ENCODE data around the gene PUSL1. TPM values are rescaled to one million over a fixed set of nuclear protein-coding genes. Genes with fewer than 3 reads are reported as not detected.

PUSL1 gene, protein sequence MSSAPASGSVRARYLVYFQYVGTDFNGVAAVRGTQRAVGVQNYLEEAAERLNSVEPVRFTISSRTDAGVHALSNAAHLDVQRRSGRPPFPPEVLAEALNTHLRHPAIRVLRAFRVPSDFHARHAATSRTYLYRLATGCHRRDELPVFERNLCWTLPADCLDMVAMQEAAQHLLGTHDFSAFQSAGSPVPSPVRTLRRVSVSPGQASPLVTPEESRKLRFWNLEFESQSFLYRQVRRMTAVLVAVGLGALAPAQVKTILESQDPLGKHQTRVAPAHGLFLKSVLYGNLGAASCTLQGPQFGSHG
- polyA plus RNA-seq: 11.4 to 20.5 TPM (median 14.9 TPM) in 3 replicates
- polyA plus RNA-seq (2011; ENCODE audit: low read depth): 2.0 TPM
- 8.6 and 26.5 TPM in 2 replicates for polyA plus RNA-seq (2011; cell fraction: cytosol; rRNA removed)
- polyA plus RNA-seq (2011; cell fraction: nucleus; rRNA removed): 12.2 and 16.8 TPM in 2 replicates
- polyA plus RNA-seq (2012; ENCODE audit: low replicate concordance): 9.1 and 19.4 TPM in 2 replicates
- polyA minus RNA-seq: 3.8 to 11.5 TPM (median 4.9 TPM) in 3 replicates
- 22.4 TPM for polyA minus RNA-seq (2011; cell fraction: cytosol; rRNA and poly(A)+ RNA removed)
- polyA minus RNA-seq (2011; cell fraction: nucleus; rRNA and poly(A)+ RNA removed): 7.5 and 17.3 TPM in 2 replicates

DNA sequence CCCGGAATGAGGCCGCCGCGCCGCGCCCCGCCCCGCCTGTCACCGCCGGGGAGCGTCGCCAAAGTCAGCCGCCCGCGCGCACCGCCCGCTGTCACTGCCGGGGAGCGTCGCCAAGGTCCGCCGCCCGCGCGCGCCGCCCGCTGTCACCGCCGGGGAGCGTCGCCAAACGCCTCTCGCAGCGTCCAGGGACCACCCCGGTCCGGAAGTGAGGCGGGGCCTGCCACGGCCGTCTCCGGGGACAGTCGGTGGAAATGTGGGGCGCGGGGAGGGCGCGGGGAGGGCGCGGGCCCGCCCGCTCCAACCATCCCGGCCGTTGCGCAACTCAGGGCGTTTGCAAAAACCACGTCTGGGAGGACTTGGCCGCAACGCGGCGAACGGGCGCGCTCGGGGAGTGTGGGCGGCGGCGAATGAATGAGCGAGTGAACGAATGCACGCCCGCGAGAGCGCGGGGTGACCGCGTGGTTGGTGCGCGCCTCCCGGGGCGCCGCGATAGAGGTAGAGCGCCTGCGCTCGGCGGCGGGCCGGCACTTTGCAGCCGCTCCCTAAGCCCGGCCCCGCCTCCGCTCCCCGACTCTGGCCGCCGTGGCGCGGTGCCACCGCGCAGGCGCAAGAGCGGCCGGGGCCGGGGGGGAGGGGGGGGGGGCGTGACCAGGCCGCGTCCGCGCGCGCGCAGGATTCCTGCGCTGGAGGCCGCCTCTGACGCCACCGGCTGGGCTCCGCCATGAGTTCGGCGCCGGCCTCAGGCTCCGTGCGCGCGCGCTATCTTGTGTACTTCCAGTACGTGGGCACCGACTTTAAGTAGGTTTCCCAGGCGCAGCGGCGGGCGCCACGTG is at the start of gene PUSL1, which contains the start of gene ACAP3:
Gene PUSL1 (plus strand): TSS at position 675 of the 833 bp plus-strand sequence. CDS start 47 bp downstream, at position 722.
Gene ACAP3 (minus strand): TSS at position 8 of the 833 bp plus-strand sequence. CDS start 115 bp downstream, outside the sequence.
- Histone ChIP-seq H3K27me3 (ENCODE audit: control insufficient read depth, extremely low read depth, insufficient read depth, low read length) (no peaks in the 10 kb centered on the region), H3K9me3 (ENCODE audit: control insufficient read depth, low read depth, low read length) (no peaks in the 10 kb centered on the region), H3K27ac (ENCODE audit: control insufficient read depth, insufficient read depth, low read length) (peak within 1 kb of the TSS; percentile 91), H3K4me3 (ENCODE audit: control insufficient read depth in 2 of 3, extremely low read depth in 1 of 3, insufficient read depth in 2 of 3, low read depth in 1 of 3, low read length in 3 of 3) (peak within 1 kb of the TSS; percentile 78 to 87 (median 82)), H3K4me1 (ENCODE audit: control insufficient read depth, extremely low read depth, insufficient read depth, low read length) (peaks cover 55% of the 10 kb centered on the region), H3K9ac (ENCODE audit: control insufficient read depth, extremely low read depth, insufficient read depth, low read length) (peak within 1 kb of the TSS; percentile 77), H4K20me1 (ENCODE audit: control insufficient read depth, extremely low read depth, insufficient read depth, low read length) (peaks cover 8% of the 10 kb centered on the region), H3K4me2 (ENCODE audit: control insufficient read depth, extremely low read depth, insufficient read depth, low read depth, low read length) (peak within 1 kb of the TSS; percentile 83), H3K9me1 (ENCODE audit: control insufficient read depth, extremely low read depth, insufficient read depth, low read length) (no peaks in the 10 kb centered on the region), H3K36me3 (ENCODE audit: control insufficient read depth in 2 of 2, extremely low read depth in 1 of 2, insufficient read depth in 2 of 2, low read length in 2 of 2) (peaks cover 14 to 21% of the 10 kb centered on the region in 2 experiments), H3K79me2 (ENCODE audit: control insufficient read depth, insufficient read depth, low read length) (peaks cover 29% of the 10 kb centered on the region), H2AFZ (ENCODE audit: control insufficient read depth, low read length) (peak within 1 kb of the TSS; percentile 60)
- DNase-seq (ENCODE audit: low read depth, low spot score): no peak
- TF ChIP-seq, protein P1, sequence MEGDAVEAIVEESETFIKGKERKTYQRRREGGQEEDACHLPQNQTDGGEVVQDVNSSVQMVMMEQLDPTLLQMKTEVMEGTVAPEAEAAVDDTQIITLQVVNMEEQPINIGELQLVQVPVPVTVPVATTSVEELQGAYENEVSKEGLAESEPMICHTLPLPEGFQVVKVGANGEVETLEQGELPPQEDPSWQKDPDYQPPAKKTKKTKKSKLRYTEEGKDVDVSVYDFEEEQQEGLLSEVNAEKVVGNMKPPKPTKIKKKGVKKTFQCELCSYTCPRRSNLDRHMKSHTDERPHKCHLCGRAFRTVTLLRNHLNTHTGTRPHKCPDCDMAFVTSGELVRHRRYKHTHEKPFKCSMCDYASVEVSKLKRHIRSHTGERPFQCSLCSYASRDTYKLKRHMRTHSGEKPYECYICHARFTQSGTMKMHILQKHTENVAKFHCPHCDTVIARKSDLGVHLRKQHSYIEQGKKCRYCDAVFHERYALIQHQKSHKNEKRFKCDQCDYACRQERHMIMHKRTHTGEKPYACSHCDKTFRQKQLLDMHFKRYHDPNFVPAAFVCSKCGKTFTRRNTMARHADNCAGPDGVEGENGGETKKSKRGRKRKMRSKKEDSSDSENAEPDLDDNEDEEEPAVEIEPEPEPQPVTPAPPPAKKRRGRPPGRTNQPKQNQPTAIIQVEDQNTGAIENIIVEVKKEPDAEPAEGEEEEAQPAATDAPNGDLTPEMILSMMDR (optimal IDR thresholded peaks at IDR 0.05 in 1 of 3, IDR thresholded peaks at IDR 0.05 in 1 of 3, conservative IDR thresholded peaks at IDR 0.05 in 1 of 3; ENCODE audit: extremely low read depth in 1 of 3, insufficient read depth in 2 of 3, low read length in 3 of 3): no peak
- no peak for FAIRE-seq
- dilution Hi-C loops (cut with MboI; ENCODE audit: extremely low pct_ligation_motif_present, low sequenced_read_pairs): no loop called here

DNA sequence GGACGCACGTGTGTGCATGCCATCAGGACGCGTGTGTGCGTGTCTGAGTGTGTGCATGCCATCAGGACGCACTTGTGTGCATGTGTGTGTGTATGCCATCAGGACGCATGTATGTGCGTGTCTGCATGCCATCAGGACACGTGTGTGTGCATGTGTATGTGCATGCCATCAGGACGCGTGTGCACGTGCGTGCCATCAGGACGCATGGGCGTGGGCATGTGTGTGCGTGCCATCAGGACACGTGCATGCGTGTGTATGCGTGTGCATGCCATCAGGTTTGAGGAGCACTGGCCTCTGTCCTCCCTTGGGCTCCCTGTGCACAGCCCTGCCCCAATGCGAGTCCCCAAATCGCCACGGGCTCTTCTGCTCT is 49.3 kb upstream of the PUSL1 start:
- Histone ChIP-seq H3K79me2 (ENCODE audit: control insufficient read depth, insufficient read depth, low read length) (peaks cover 7% of the 10 kb centered on the region), H3K9me1 (ENCODE audit: control insufficient read depth, extremely low read depth, insufficient read depth, low read length) (no peaks in the 10 kb centered on the region), H3K4me2 (ENCODE audit: control insufficient read depth, extremely low read depth, insufficient read depth, low read depth, low read length) (no peak overlapping the region), H3K4me3 (ENCODE audit: control insufficient read depth in 2 of 3, extremely low read depth in 1 of 3, insufficient read depth in 2 of 3, low read depth in 1 of 3, low read length in 3 of 3) (no peak overlapping the region), H3K4me1 (ENCODE audit: control insufficient read depth, extremely low read depth, insufficient read depth, low read length) (peaks cover 11% of the 10 kb centered on the region), H3K9ac (ENCODE audit: control insufficient read depth, extremely low read depth, insufficient read depth, low read length) (no peak overlapping the region), H3K36me3 (ENCODE audit: control insufficient read depth in 2 of 2, extremely low read depth in 1 of 2, insufficient read depth in 2 of 2, low read length in 2 of 2) (peaks cover 40 to 47% of the 10 kb centered on the region in 2 experiments), H3K9me3 (ENCODE audit: control insufficient read depth, low read depth, low read length) (no peaks in the 10 kb centered on the region), H3K27me3 (ENCODE audit: control insufficient read depth, extremely low read depth, insufficient read depth, low read length) (no peaks in the 10 kb centered on the region), H4K20me1 (ENCODE audit: control insufficient read depth, extremely low read depth, insufficient read depth, low read length) (peaks cover 16% of the 10 kb centered on the region), H2AFZ (ENCODE audit: control insufficient read depth, low read length) (no peak overlapping the region), H3K27ac (ENCODE audit: control insufficient read depth, insufficient read depth, low read length) (peak overlapping the region; percentile 10)
- TF ChIP-seq, protein P1 (optimal IDR thresholded peaks at IDR 0.05 in 1 of 3, IDR thresholded peaks at IDR 0.05 in 1 of 3, conservative IDR thresholded peaks at IDR 0.05 in 1 of 3; ENCODE audit: extremely low read depth in 1 of 3, insufficient read depth in 2 of 3, low read length in 3 of 3): no peak
- TF ChIP-seq EZH2 (IDR thresholded peaks at IDR 0.05; ENCODE audit: low read length): no peak
- FAIRE-seq (no peak), DNase-seq (ENCODE audit: low read depth, low spot score) (no peak)
- dilution Hi-C loops (cut with MboI; ENCODE audit: extremely low pct_ligation_motif_present, low sequenced_read_pairs): no loop called here

Data from keratinocyte (primary cell).